PFSK-1 (cell line): ENCODE measurements around the gene SMKR1.

Source experiments
- FOXP2 ChIP-seq: optimal IDR thresholded peaks from 2 replicates; pipeline ENCODE3; 2011; ENCODE audit warnings: borderline replicate concordance, control low read depth, inconsistent platforms; ENCODE audit not compliant: insufficient read depth; ENCODE audit errors: extremely low read length, extremely low read depth
- POLR2AphosphoS5 ChIP-seq: IDR thresholded peaks from 2 replicates; pipeline ENCODE4 v1.6.1; 2012; ENCODE audit warnings: low read depth, mild to moderate bottlenecking, control low read depth, low read length, moderate library complexity
- SIN3A ChIP-seq: IDR thresholded peaks from 2 replicates; pipeline ENCODE4 v1.6.1; 2012; ENCODE audit warnings: mild to moderate bottlenecking, low read length, moderate library complexity, borderline replicate concordance; ENCODE audit not compliant: insufficient read depth
- TAF1 ChIP-seq: IDR thresholded peaks from 2 replicates; pipeline ENCODE4 v1.6.1; 2012; ENCODE audit warnings: low read length, control low read depth, borderline replicate concordance; ENCODE audit not compliant: insufficient read depth
- TF ChIP-seq, protein P1 (sequence below), 2 experiments: IDR thresholded peaks; 2 replicates each; pipeline versions ENCODE4 v1.6.1 to v1.8.0; 2011 to 2012; ENCODE audit warnings: low read depth in 2 of 2, low read length in 2 of 2, control low read depth in 1 of 2, inconsistent platforms in 1 of 2, mild to moderate bottlenecking in 1 of 2, moderate library complexity in 1 of 2; ENCODE audit not compliant: insufficient read depth in 1 of 2

SMKR1 gene

DNA sequence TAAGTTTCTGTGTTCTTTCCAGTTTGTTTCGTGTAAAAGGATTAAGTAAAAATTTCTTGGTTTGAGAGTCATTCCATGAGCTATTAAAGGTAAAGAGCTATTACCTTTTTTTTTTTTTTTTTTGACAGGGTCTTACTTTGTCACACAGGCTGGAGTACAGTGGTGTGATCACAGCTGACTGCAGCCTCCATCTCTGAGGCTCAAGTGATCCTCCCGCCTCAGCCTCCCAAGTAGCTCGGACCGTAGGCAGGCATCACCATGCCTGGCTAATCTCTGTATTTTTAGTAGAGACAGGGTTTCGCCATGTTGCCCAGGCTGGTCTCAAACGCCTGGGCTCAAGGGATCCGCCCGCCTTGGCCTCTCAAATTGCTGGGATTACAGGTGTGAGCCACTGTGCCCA lies 1.4 kb downstream of the SMKR1 start:
- TF ChIP-seq TAF1 = no peak

DNA sequence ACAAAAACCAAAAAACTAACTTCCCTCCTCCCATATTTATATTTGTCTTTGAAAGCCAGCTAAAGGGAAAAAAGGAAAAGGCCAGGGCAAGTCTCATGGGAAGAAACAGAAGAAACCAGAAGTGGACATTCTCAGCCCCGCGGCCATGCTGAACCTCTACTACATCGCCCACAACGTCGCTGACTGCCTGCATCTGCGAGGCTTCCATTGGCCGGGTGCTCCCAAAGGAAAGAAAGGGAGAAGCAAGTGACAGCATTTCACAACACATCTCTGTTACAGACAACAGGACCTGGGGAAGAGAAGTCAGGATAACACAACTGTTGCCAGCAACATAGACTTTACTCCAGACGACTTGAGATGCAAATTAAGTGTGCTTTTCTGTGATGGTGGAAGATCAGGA lies 9.9 kb downstream of the SMKR1 start:
- TF ChIP-seq, protein P1, sequence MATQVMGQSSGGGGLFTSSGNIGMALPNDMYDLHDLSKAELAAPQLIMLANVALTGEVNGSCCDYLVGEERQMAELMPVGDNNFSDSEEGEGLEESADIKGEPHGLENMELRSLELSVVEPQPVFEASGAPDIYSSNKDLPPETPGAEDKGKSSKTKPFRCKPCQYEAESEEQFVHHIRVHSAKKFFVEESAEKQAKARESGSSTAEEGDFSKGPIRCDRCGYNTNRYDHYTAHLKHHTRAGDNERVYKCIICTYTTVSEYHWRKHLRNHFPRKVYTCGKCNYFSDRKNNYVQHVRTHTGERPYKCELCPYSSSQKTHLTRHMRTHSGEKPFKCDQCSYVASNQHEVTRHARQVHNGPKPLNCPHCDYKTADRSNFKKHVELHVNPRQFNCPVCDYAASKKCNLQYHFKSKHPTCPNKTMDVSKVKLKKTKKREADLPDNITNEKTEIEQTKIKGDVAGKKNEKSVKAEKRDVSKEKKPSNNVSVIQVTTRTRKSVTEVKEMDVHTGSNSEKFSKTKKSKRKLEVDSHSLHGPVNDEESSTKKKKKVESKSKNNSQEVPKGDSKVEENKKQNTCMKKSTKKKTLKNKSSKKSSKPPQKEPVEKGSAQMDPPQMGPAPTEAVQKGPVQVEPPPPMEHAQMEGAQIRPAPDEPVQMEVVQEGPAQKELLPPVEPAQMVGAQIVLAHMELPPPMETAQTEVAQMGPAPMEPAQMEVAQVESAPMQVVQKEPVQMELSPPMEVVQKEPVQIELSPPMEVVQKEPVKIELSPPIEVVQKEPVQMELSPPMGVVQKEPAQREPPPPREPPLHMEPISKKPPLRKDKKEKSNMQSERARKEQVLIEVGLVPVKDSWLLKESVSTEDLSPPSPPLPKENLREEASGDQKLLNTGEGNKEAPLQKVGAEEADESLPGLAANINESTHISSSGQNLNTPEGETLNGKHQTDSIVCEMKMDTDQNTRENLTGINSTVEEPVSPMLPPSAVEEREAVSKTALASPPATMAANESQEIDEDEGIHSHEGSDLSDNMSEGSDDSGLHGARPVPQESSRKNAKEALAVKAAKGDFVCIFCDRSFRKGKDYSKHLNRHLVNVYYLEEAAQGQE (IDR thresholded peaks at IDR 0.05; ENCODE audit: insufficient read depth in 1 of 2, low read depth in 2 of 2, low read length in 2 of 2) = no peak
- TF ChIP-seq POLR2AphosphoS5 = no peak
- TF ChIP-seq TAF1 = no peak
- TF ChIP-seq SIN3A = no peak
- TF ChIP-seq FOXP2 = no peak

DNA sequence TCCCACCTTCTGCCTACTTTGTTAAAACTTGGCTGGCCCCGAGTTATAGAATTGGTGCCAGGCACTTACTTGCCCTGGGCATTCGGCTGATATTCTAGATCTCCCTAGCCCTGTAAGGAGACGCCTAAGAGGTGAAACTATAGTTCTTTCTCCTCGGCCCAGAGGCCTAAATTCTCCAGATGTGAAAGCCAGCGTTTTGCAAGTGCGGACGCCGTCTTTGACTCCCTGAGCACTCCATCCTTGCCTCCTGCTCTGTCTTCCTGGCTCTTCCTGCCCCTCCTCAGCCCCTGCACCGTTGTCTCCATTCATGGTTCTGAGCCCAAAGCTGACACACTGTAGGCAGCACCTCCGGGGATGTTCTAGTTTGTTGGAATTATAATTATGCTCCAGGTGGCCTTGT lies 11.2 kb downstream of the SMKR1 start:
- no peak for TF ChIP-seq SIN3A
- no peak for TF ChIP-seq TAF1
- no peak for TF ChIP-seq POLR2AphosphoS5
- no peak for TF ChIP-seq FOXP2
- TF ChIP-seq, protein P1 (IDR thresholded peaks at IDR 0.05; ENCODE audit: insufficient read depth in 1 of 2, low read depth in 2 of 2, low read length in 2 of 2) = no peak

DNA sequence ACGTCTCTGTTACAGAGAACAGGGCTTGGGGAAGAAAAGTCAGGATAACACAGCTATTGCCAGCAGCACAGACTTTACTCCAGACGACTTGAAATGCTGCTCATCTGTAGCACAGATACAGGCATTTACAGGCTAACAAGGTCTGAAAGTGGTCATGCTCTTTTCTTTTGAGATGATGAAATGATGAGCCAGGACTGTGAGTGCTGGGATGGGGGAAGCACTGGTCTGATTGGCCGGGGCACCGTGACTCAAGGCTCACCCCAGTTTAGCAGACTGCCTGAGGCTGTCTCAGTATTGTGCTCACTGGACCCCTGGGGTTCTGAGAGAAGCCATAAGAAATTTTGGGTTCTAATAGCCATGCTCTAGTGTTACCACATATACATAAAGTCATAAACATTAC lies 12.4 kb downstream of the SMKR1 start:
- TF ChIP-seq POLR2AphosphoS5 = no peak
- TF ChIP-seq, protein P1 (IDR thresholded peaks at IDR 0.05; ENCODE audit: insufficient read depth in 1 of 2, low read depth in 2 of 2, low read length in 2 of 2) = no peak
- TF ChIP-seq TAF1 = no peak
- no peak for TF ChIP-seq FOXP2
- no peak for TF ChIP-seq SIN3A

DNA sequence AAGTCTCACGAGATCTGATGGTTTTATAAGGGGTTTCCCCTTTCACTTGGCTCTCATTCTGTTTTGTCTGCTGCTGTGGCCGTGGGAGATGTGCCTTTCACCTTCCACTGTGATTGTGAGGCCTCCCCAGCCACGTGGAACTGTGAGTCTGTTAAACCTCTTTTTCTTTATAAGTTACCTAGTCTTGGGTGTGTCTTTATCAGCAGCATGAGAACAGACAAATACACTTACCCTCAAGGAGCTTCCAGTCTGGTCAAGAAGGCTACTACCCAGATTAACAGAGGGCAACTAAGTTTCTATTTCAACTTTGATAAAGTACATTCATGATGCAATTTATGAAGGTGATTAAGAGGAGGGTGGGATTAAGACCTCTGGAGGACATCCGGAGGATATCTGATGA lies 13.1 kb downstream of the SMKR1 start:
- TF ChIP-seq POLR2AphosphoS5 (no peak), SIN3A (no peak), TAF1 (no peak)

DNA sequence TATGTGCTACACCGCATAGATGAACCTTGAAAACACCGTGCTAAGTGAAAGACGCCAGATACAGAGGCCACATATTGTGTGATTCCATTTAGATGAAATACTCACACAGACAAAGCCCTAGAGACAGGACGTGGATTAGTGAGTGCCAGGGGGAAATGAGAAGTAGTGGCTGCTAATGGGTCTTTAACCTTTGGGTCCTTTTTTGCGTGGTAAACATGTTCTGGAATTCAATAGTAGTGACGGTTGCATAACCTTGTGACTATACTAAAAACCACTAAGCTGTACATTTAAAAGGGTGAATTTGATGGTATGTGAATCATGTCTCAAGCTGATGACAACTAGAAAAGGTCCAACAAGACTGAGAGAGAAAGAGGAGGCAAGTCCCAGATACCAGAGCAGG lies 15.6 kb downstream of the SMKR1 start:
- TF ChIP-seq TAF1 = no peak
- TF ChIP-seq, protein P1 (IDR thresholded peaks at IDR 0.05; ENCODE audit: insufficient read depth in 1 of 2, low read depth in 2 of 2, low read length in 2 of 2) = no peak
- TF ChIP-seq FOXP2 = no peak
- no peak for TF ChIP-seq SIN3A
- no peak for TF ChIP-seq POLR2AphosphoS5
